Testis (tissue), 5 donors: ENCODE data around the gene TOP1. TPM values are rescaled to one million over a fixed set of nuclear protein-coding genes. Genes with fewer than 3 reads are reported as not detected.

ENCODE experiments used
- DNase-seq: peaks from one replicate; pipeline ENCODE4 v3.0.0-alpha.2; 2019
- H3K27ac ChIP-seq, 2 donors: fragments of 200-600 bp; sonication (generic); one replicate each; pipeline ENCODE4 v1.5.1; 2019
- H3K27me3 ChIP-seq: fragments of 200-600 bp; sonication (generic); one replicate; pipeline ENCODE4 v1.5.1; 2019
- H3K36me3 ChIP-seq: fragments of 200-600 bp; sonication (generic); one replicate; pipeline ENCODE4 v1.5.1; 2017; ENCODE audit warnings: low read depth; ENCODE audit errors: missing control alignments
- H3K4me1 ChIP-seq: fragments of 200-600 bp; sonication (generic); one replicate; pipeline ENCODE4 v1.5.1; 2019
- H3K4me3 ChIP-seq, 2 donors: fragments of 200-600 bp; sonication (generic); one replicate each; pipeline ENCODE4 v1.5.1; 2017 to 2019
- H3K9me3 ChIP-seq: fragments of 200-600 bp; sonication (generic); one replicate; pipeline ENCODE4 v1.5.1; 2017
- CTCF ChIP-seq, 3 experiments: fragments of 450-650 bp in 2 of 3; fragments of 200-600 bp in 1 of 3; sonication (generic) in 1 of 3; IDR thresholded peaks; one replicate each; pipeline ENCODE4 v1.5.1; 2016 to 2019; ENCODE audit warnings: antibody characterized with exemption in 3 of 3, mild to moderate bottlenecking in 2 of 3, moderate library complexity in 1 of 3
- POLR2A ChIP-seq: fragments of 450-650 bp; IDR thresholded peaks from one replicate; pipeline ENCODE4 v1.6.1; 2017; ENCODE audit warnings: antibody characterized with exemption, mild to moderate bottlenecking, moderate library complexity
- WGBS, 2 donors: methylation state at CpG; one replicate each; pipeline ENCODE4 v1.1.5; 2018; 5-methylcytosine and 5-hydroxymethylcytosine counted together
- intact Hi-C: fragments of 100-400 bp; cut with DNase I; formaldehyde crosslinking; loops from one replicate; pipeline ENCODE4 v1.15.1; 2023; ENCODE audit warnings: low total_unique reads
- long read RNA-seq, 2 donors: transcript quantifications; one replicate each; lab custom pipeline, GENCODE V29; 2026
- polyA plus RNA-seq: library from polyadenylated mRNA; stranded (reverse); fragments of 350-450 nt; fragmentation: Illumina TruSeq; extraction: RNeasy Lipid Tissue Mini Kit (QIAGEN cat#74804); gene quantifications from one replicate; pipeline ENCODE4 v1.2.3, GENCODE V29; 2014; ENCODE audit warnings: low read depth, low replicate concordance; ENCODE audit not compliant: insufficient read depth
- total RNA-seq, 2 donors: library from RNA; depleted of rRNA; stranded (reverse); fragments of >200 nt; gene quantifications; one replicate each; pipeline ENCODE4 v1.2.3, GENCODE V29; 2016

The TOP1 gene
- total RNA-seq (10 to 100 TPM; 33.8 to 36.6 TPM), polyA plus RNA-seq (12.1 TPM)
- long read RNA-seq, donor 1, transcript TOP1-201 (21 exons, 3,738 nt): major isoform, 6 of 175 reads
- long read RNA-seq, donor 1, partial matches to known transcripts: 169 of 175 reads
- long read RNA-seq, donor 1, other reads (novel, unspliced or antisense): 0 of 175 reads
- long read RNA-seq, donor 2, partial matches to known transcripts: 55 of 56 reads
- long read RNA-seq, donor 2, other reads (novel, unspliced or antisense): 0 of 56 reads

GRCh38 chr20:41028359-41029149 is at the start of gene TOP1:
Gene TOP1 (plus strand): TSS chr20:41028822. CDS start chr20:41029068, 246 bp downstream.
- TF ChIP-seq POLR2A (peak; percentile 99), CTCF (IDR thresholded peaks at IDR 0.05) (no peak)
- peak; percentile 100 for DNase-seq
- H3K27ac ChIP-seq: peak within 1 kb of the TSS; percentile 97
- H3K9me3 ChIP-seq: no peaks in the 10 kb centered on the region
- H3K4me3 ChIP-seq: peak within 1 kb of the TSS; percentile 96 to 100
- peaks cover 26% of the 10 kb centered on the region for H3K4me1 ChIP-seq
- WGBS, 2 donors: 0 to 1% methylated on average over 39 to 85 of the region's 85 CpGs
- no peaks in the 10 kb centered on the region for H3K36me3 ChIP-seq
- no peaks in the 10 kb centered on the region for H3K27me3 ChIP-seq
- intact Hi-C loops: no loop called here

GRCh38 chr20:40979247-40979646 is 49.4 kb upstream of the TOP1 start:
- intact Hi-C loops: no loop called here
- 93 to 96% methylated on average over 2 of the region's 2 CpGs for WGBS, 2 donors
- no peaks in the 10 kb centered on the region for H3K27me3 ChIP-seq
- H3K4me3 ChIP-seq: no peak overlapping the region
- H3K4me1 ChIP-seq: no peaks in the 10 kb centered on the region
- H3K36me3 ChIP-seq: no peaks in the 10 kb centered on the region
- H3K9me3 ChIP-seq: no peaks in the 10 kb centered on the region
- TF ChIP-seq CTCF (IDR thresholded peaks at IDR 0.05) (no peak), POLR2A (no peak)
- H3K27ac ChIP-seq: no peak overlapping the region
- DNase-seq: no peak

- Histone ChIP-seq H3K27me3 (no peaks in the 10 kb centered on the region), H3K9me3 (no peaks in the 10 kb centered on the region), H3K36me3 (no peaks in the 10 kb centered on the region), H3K4me3 (no peak overlapping the region), H3K27ac (no peak overlapping the region), H3K4me1 (no peaks in the 10 kb centered on the region)
- TF ChIP-seq POLR2A (no peak), CTCF (IDR thresholded peaks at IDR 0.05) (no peak)
- DNase-seq: no peak
- WGBS, 2 donors: 84 to 91% methylated on average over 4 of the region's 4 CpGs
- intact Hi-C loops: loop anchor here (10.0 kb wide), 1 partner anchor 105 kb away; no protein-coding TSS in a partner anchor
Observed at GRCh38 chr20:40980106-40980827, 48.4 kb upstream of the TOP1 start.

GRCh38 chr20:40980828-40981310 is 47.8 kb upstream of the TOP1 start:
- no peak overlapping the region for H3K27ac ChIP-seq
- DNase-seq: no peak
- H3K27me3 ChIP-seq: no peaks in the 10 kb centered on the region
- no peaks in the 10 kb centered on the region for H3K4me1 ChIP-seq
- no peaks in the 10 kb centered on the region for H3K9me3 ChIP-seq
- no peak for TF ChIP-seq POLR2A
- TF ChIP-seq CTCF (IDR thresholded peaks at IDR 0.05): no peak
- no peak overlapping the region for H3K4me3 ChIP-seq
- WGBS, 2 donors: 87 to 88% methylated on average over 6 of the region's 6 CpGs
- intact Hi-C loops: loop anchor here (10.0 kb wide), 1 partner anchor 104 kb away; no protein-coding TSS in a partner anchor
- no peaks in the 10 kb centered on the region for H3K36me3 ChIP-seq
